Measurements from ENCODE around the gene PLVAP. TPM values are rescaled to one million over a fixed set of nuclear protein-coding genes. Genes with fewer than 3 reads are reported as not detected.

Gene PLVAP
- total RNA-seq, 1 experiment from 2014 or later: not detected

DNA sequence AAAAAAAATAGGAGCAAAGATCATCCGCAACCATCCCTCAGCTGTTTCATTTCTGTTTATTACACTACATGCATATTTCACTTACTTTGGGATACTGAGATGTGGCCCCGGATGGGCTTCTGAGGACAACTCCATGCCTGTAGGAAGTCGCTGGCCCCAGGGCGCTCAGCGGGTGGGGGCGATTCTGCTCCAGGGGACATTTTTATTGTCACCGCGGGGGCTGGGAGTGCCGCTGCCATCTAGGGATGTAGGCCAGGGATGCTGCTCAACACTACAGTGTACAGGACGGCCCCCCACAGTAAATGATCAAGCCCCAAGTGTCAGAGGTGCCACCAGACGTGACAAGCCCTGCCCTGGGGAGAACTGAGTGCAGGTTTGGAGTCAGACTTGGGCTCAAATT, 34.7 kb upstream of the PLVAP start:
- DNase-seq: no peak
- Histone ChIP-seq H3K4ac (ENCODE audit: low read depth, low read length) (no peak overlapping the region), H4K91ac (ENCODE audit: insufficient read length, low read depth, low read length) (no peak overlapping the region), H2BK12ac (ENCODE audit: insufficient read length, low read depth, low read length) (no peak overlapping the region), H2BK15ac (ENCODE audit: low read depth, low read length) (no peak overlapping the region), H2AFZ (ENCODE audit: low read length) (no peak overlapping the region), H3K23me2 (ENCODE audit: insufficient read length, low read depth, low read length, poor library complexity, severe bottlenecking) (peaks cover 4% of the 10 kb centered on the region), H3K56ac (ENCODE audit: insufficient read length, low read depth, low read length) (no peak overlapping the region), H4K20me1 (ENCODE audit: control insufficient read depth, insufficient read depth, insufficient read length) (no peaks in the 10 kb centered on the region), H2AK5ac (ENCODE audit: insufficient read length, low read length) (no peak overlapping the region), H3K9me3 (ENCODE audit: control insufficient read depth, low read depth, low read length) (no peaks in the 10 kb centered on the region), H3K18ac (ENCODE audit: insufficient read length, low read depth, low read length) (no peak overlapping the region), H2BK5ac (ENCODE audit: insufficient read length, low read length) (no peak overlapping the region), H4K5ac (ENCODE audit: insufficient read length, low read depth, low read length) (no peak overlapping the region), H3K14ac (ENCODE audit: insufficient read depth, low read length) (no peak overlapping the region), H3K27me3 (ENCODE audit: insufficient read depth, low read length) (no peaks in the 10 kb centered on the region), H3K27ac (ENCODE audit: insufficient read length, low read depth, low read length) (no peak overlapping the region), H3K79me1 (ENCODE audit: insufficient read depth, low read depth, low read length, poor library complexity, severe bottlenecking) (no peaks in the 10 kb centered on the region), H3T11ph (ENCODE audit: low read length) (no peak overlapping the region), H3K4me2 (ENCODE audit: insufficient read depth, insufficient read length, low read length) (no peak overlapping the region), H3K23ac (ENCODE audit: insufficient read length, low read depth, low read length) (no peak overlapping the region), H2BK120ac (ENCODE audit: low read depth, low read length, poor library complexity, severe bottlenecking) (no peak overlapping the region), H3K79me2 (ENCODE audit: insufficient read depth, low read length) (no peaks in the 10 kb centered on the region), H3K4me1 (ENCODE audit: insufficient read depth, low read length) (no peaks in the 10 kb centered on the region; the same call in 1 of the 2 replicates), H3K9ac (ENCODE audit: extremely low read depth, insufficient read length, low read length) (no peak overlapping the region), H4K8ac (replicated peaks; ENCODE audit: insufficient read length, low read depth, low read length) (no peak overlapping the region), H2BK20ac (ENCODE audit: low read depth, low read length, poor library complexity, severe bottlenecking) (no peak overlapping the region)
- TF ChIP-seq, protein P1, sequence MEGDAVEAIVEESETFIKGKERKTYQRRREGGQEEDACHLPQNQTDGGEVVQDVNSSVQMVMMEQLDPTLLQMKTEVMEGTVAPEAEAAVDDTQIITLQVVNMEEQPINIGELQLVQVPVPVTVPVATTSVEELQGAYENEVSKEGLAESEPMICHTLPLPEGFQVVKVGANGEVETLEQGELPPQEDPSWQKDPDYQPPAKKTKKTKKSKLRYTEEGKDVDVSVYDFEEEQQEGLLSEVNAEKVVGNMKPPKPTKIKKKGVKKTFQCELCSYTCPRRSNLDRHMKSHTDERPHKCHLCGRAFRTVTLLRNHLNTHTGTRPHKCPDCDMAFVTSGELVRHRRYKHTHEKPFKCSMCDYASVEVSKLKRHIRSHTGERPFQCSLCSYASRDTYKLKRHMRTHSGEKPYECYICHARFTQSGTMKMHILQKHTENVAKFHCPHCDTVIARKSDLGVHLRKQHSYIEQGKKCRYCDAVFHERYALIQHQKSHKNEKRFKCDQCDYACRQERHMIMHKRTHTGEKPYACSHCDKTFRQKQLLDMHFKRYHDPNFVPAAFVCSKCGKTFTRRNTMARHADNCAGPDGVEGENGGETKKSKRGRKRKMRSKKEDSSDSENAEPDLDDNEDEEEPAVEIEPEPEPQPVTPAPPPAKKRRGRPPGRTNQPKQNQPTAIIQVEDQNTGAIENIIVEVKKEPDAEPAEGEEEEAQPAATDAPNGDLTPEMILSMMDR (conservative IDR thresholded peaks at IDR 0.05): no peak
- Mint-ChIP-seq H3K36me3 (ENCODE audit: insufficient read depth in 1 of 3, low read depth in 3 of 3) (peaks cover 2 to 28% (median 7%) of the 10 kb centered on the region in 3 experiments; a peak in 4 of 7 replicates), H3K27me3 (ENCODE audit: low read depth) (peaks cover 26% of the 10 kb centered on the region), H3K4me1 (peaks cover 33 to 41% of the 10 kb centered on the region in 2 experiments), H3K4me3 (no peak overlapping the region; a peak in 1 of 5 replicates), H3K9me3 (no peaks in the 10 kb centered on the region; a peak in 1 of 5 replicates), H3K27ac (peak overlapping the region in 1 of 3 experiments; percentile 90; a peak in 2 of 7 replicates)
- WGBS (ENCODE audit: extremely low coverage, insufficient read length, low lambda C conversion rate): no CpG with 5 or more reads among the region's 11 CpGs
